Motor neuron (in vitro differentiated cells): ENCODE data around the gene INO80D. TPM values are rescaled to one million over a fixed set of nuclear protein-coding genes. Genes with fewer than 3 reads are reported as not detected.
A peak's percentile ranks its signal among the peaks of the same experiment; 100 is the strongest.
"Not testable (repeated sequence)": the region's sequence is repeated elsewhere in the genome, so short reads cannot be mapped to it uniquely, and the experiment has no call there.

Source experiments
- ATAC-seq, 8 experiments: fragments of 200-7000 bp; cut with Tn5 transposase; replicated peaks in 6 of 8; 2 replicates each; pipeline ENCODE4 v1.8.0; 2021; ENCODE audit warnings: mild to moderate bottlenecking in 8 of 8, moderate library complexity in 8 of 8
- H3K27ac ChIP-seq, 2 donors: fragments of 250-450 bp; sonication (Bioruptor Pico); 2 replicates each; pipeline ENCODE4 v1.9.0; 2021; ENCODE audit warnings: antibody characterized with exemption in 2 of 2, mild to moderate bottlenecking in 2 of 2, moderate library complexity in 1 of 2
- H3K4me1 ChIP-seq, 2 donors: fragments of 250-450 bp; sonication (Bioruptor Pico); replicated peaks in 1 of 2; 2 replicates each; pipeline ENCODE4 v1.6.1; 2021; ENCODE audit warnings: antibody characterized with exemption in 2 of 2, mild to moderate bottlenecking in 2 of 2, moderate library complexity in 1 of 2
- H3K4me3 ChIP-seq, 5 donors: fragments of 250-450 bp; sonication (Bioruptor Pico); 2 replicates each; pipeline ENCODE4 v1.9.0; 2021; ENCODE audit warnings: antibody characterized with exemption in 5 of 5, mild to moderate bottlenecking in 5 of 5, moderate library complexity in 4 of 5
- WGBS, 10 experiments: fragments of 450-650 bp; shearing (Covaris generic); methylation state at CpG; one replicate each; pipeline ENCODE4 v1.0.0; 2022; 5-methylcytosine and 5-hydroxymethylcytosine counted together
- in situ Hi-C, 9 experiments: fragments of 400-800 bp; cut with MboI; loops; one replicate each; pipeline ENCODE4 v1.15.0; 2021; ENCODE audit warnings: low sequenced_read_pairs in 9 of 9, low pct_unique_long_range_greater_than_20kb in 2 of 9; ENCODE audit not compliant: unreplicated experiment in 9 of 9
- total RNA-seq, 8 experiments: library from RNA; unstranded; fragments of 300-600 nt; gene quantifications; 2 replicates each; pipeline versions ENCODE4 v1.2.3 to v1.2.4, GENCODE V29; 2022

Gene INO80D
- total RNA-seq, 8 experiments from 2014 or later: 5.8 to 15.3 (median 10.7) TPM

GRCh38 chr2:205982776-205983327 is 103.1 kb downstream of the INO80D start:
- no peak for ATAC-seq
- Histone ChIP-seq H3K27ac (no peak overlapping the region), H3K4me3 (no peak overlapping the region), H3K4me1 (no peaks in the 10 kb centered on the region)
- WGBS, 10 experiments: 70 to 100% (median 94%) methylated on average over 1 to 4 of the region's 5 CpGs; no CpG with 5 or more reads in 2 of the 10 experiments
- in situ Hi-C loops: no loop called here

- ATAC-seq, H3K4me1 ChIP-seq, in situ Hi-C loops, H3K4me3 ChIP-seq, H3K27ac ChIP-seq: not testable (repeated sequence)
- 0 to 100% (median 68%) methylated on average over 1 to 2 of the region's 2 CpGs; no CpG with 5 or more reads in 2 of the 10 experiments for WGBS, 10 experiments
These were observed 107.2 kb downstream of the INO80D start for GRCh38 chr2:205978728-205979127.

GRCh38 chr2:205977699-205978098 is 108.3 kb downstream of the INO80D start:
- not testable (repeated sequence) for ATAC-seq
- WGBS, 10 experiments: 58 to 88% (median 75%) methylated on average over 1 to 7 of the region's 7 CpGs; no CpG with 5 or more reads in 4 of the 10 experiments

GRCh38 chr2:205976934-205977659 is 108.9 kb downstream of the INO80D start:
- H3K27ac ChIP-seq, ATAC-seq, H3K4me1 ChIP-seq, H3K4me3 ChIP-seq, in situ Hi-C loops: not testable (repeated sequence)
- 50 to 100% (median 94%) methylated on average over 1 to 10 of the region's 39 CpGs; no CpG with 5 or more reads in 3 of the 10 experiments for WGBS, 10 experiments

More at GRCh38 chr2:205977699-205978098, 108.3 kb downstream of the INO80D start:
- H3K4me3 ChIP-seq, H3K4me1 ChIP-seq, in situ Hi-C loops, H3K27ac ChIP-seq: not testable (repeated sequence)

- 71 to 98% (median 90%) methylated on average over 3 to 19 of the region's 19 CpGs; no CpG with 5 or more reads in 1 of the 10 experiments for WGBS, 10 experiments
- no peak for ATAC-seq
These were observed 109.7 kb downstream of the INO80D start for GRCh38 chr2:205976120-205976814.

GRCh38 chr2:205975082-205975949 is 110.7 kb downstream of the INO80D start:
- in situ Hi-C loops: no loop called here

More at GRCh38 chr2:205976120-205976814, 109.7 kb downstream of the INO80D start:
- in situ Hi-C loops: no loop called here
- no peak overlapping the region for H3K27ac ChIP-seq
- no peak overlapping the region for H3K4me3 ChIP-seq
- H3K4me1 ChIP-seq: peaks cover 0 to 5% of the 10 kb centered on the region in 2 donors

GRCh38 chr2:205972113-205972512 is 113.9 kb downstream of the INO80D start:
- ATAC-seq: no peak
- Histone ChIP-seq H3K4me1 (peaks cover 0 to 5% of the 10 kb centered on the region in 2 donors), H3K4me3 (no peak overlapping the region), H3K27ac (no peak overlapping the region)
- WGBS, 10 experiments: 17 to 82% (median 45%) methylated on average over 1 of the region's 1 CpG; no CpG with 5 or more reads in 4 of the 10 experiments
- in situ Hi-C loops: no loop called here

More at GRCh38 chr2:205975082-205975949, 110.7 kb downstream of the INO80D start:
- peak in 4 of 8 experiments; percentile 18 to 45 (median 38) for ATAC-seq
- WGBS, 10 experiments: 21 to 84% (median 66%) methylated on average over 2 to 5 of the region's 5 CpGs; no CpG with 5 or more reads in 1 of the 10 experiments
- Histone ChIP-seq H3K4me3 (no peak overlapping the region), H3K27ac (no peak overlapping the region), H3K4me1 (peaks cover 0 to 5% of the 10 kb centered on the region in 2 donors)

GRCh38 chr2:205970348-205970747 is 115.6 kb downstream of the INO80D start:
- peaks cover 2 to 3% of the 10 kb centered on the region in 2 donors for H3K4me1 ChIP-seq
- ATAC-seq: peak in 2 of 8 experiments; percentile 22 to 56
- no peak overlapping the region for H3K4me3 ChIP-seq
- in situ Hi-C loops: no loop called here
- H3K27ac ChIP-seq: no peak overlapping the region
- 30 to 100% (median 52%) methylated on average over 1 to 5 of the region's 5 CpGs; no CpG with 5 or more reads in 1 of the 10 experiments for WGBS, 10 experiments

GRCh38 chr2:205969584-205969983 is 116.4 kb downstream of the INO80D start:
- ATAC-seq: no peak
- in situ Hi-C loops: no loop called here
- Histone ChIP-seq H3K27ac (no peak overlapping the region), H3K4me3 (no peak overlapping the region), H3K4me1 (peaks cover 0 to 3% of the 10 kb centered on the region in 2 donors)
- 67 to 100% (median 81%) methylated on average over 1 to 3 of the region's 4 CpGs; no CpG with 5 or more reads in 4 of the 10 experiments for WGBS, 10 experiments

- in situ Hi-C loops: no loop called here
- Histone ChIP-seq H3K4me1 (peaks cover 0 to 3% of the 10 kb centered on the region in 2 donors), H3K27ac (no peak overlapping the region), H3K4me3 (no peak overlapping the region)
- WGBS, 10 experiments: 0 to 90% (median 62%) methylated on average over 1 to 6 of the region's 7 CpGs; no CpG with 5 or more reads in 2 of the 10 experiments
- ATAC-seq: peak in 1 of 8 experiments; percentile 31
These were observed 118.4 kb downstream of the INO80D start for GRCh38 chr2:205967391-205968075.

GRCh38 chr2:205965707-205966106 is 120.3 kb downstream of the INO80D start:
- H3K27ac ChIP-seq: no peak overlapping the region
- in situ Hi-C loops: no loop called here
- ATAC-seq: no peak
- WGBS, 10 experiments: 67 to 100% (median 85%) methylated on average over 1 to 14 of the region's 15 CpGs; no CpG with 5 or more reads in 1 of the 10 experiments
- H3K4me3 ChIP-seq: no peak overlapping the region
- H3K4me1 ChIP-seq: peaks cover 0 to 3% of the 10 kb centered on the region in 2 donors
